Epithelial cell of esophagus (primary cell): ENCODE data around the gene WDR7.

Experiments used
- DNase-seq: peaks from one replicate; pipeline ENCODE4 v3.0.0; 2010; ENCODE audit warnings: low read depth
- H3K4me3 ChIP-seq: 2 replicates; pipeline ENCODE4 v1.5.1; 2011; ENCODE audit warnings: mild to moderate bottlenecking, low read length, control low read depth
- CTCF ChIP-seq: IDR thresholded peaks from 2 replicates; pipeline ENCODE4 v1.5.1; 2011; ENCODE audit warnings: low read depth, mild to moderate bottlenecking, low read length, control low read depth, inconsistent platforms; ENCODE audit not compliant: insufficient read depth; ENCODE audit errors: missing control alignments

Gene WDR7

GRCh38 chr18:56650944-56651770, at the start of gene WDR7:
Gene WDR7 (plus strand): TSS chr18:56651359. CDS start chr18:56672516, 21,157 bp downstream.
- H3K4me3 ChIP-seq: peak within 1 kb of the TSS; percentile 92
- peak; percentile 99 for DNase-seq
- no peak for TF ChIP-seq CTCF

DNA sequence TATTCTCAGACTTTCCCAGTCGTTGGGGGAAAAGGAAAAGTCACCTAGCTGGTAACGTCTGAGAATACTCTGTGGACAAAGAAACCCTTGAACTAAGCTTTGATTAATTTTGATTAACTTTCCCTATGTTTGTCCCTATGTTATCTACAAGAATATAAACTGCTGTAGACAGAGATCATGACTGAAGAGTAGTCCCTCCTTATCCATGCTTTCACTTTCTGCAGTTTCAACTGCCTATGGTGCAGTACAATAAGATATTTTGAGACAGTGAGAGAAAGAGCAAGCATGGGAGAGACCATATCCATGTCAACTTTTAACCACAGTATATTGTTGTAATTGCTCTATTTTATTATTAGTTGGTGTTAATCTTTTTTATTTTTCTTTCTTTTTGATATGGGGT, 44.5 kb upstream of the WDR7 start:
- no peak for DNase-seq
- TF ChIP-seq CTCF: no peak
- H3K4me3 ChIP-seq: no peak overlapping the region

GRCh38 chr18:56615738-56616520, 35.2 kb upstream of the WDR7 start:
- no peak overlapping the region for H3K4me3 ChIP-seq
- no peak for DNase-seq
- TF ChIP-seq CTCF: no peak

DNA sequence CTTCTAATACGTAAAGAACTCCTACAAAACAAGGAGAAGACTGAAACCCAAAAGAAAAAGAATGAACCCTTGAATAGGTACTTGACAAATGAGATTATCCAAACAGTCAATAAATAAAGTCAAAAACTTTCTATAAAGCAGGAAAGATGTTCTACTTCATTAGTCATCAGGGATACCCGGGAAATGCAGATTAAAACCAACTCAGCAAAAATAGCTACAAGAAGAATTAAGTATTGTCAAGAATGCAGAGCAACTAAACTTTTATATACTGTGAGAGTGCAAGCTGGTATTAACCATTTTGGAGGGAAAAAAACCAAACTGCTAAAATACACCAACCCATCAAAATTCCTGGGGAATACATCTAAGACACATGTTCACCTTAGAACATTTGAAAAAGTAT, 23.2 kb upstream of the WDR7 start:
- TF ChIP-seq CTCF: no peak
- DNase-seq: no peak
- H3K4me3 ChIP-seq: no peak overlapping the region

GRCh38 chr18:56632070-56633022, 18.8 kb upstream of the WDR7 start:
- TF ChIP-seq CTCF: no peak
- no peak overlapping the region for H3K4me3 ChIP-seq
- DNase-seq: no peak

- no peak for TF ChIP-seq CTCF
- DNase-seq: no peak
- no peak overlapping the region for H3K4me3 ChIP-seq
These were observed 16.2 kb upstream of the WDR7 start for GRCh38 chr18:56635007-56635406.
